Measurements from ENCODE around the gene SLAMF6. TPM values are rescaled to one million over a fixed set of nuclear protein-coding genes. Genes with fewer than 3 reads are reported as not detected.

The SLAMF6 gene
- total RNA-seq, 1 experiment from 2014 or later: not detected

- H3K27me3 ChIP-seq (replicated peaks; ENCODE audit: insufficient read depth, low read depth, low read length, poor library complexity): no peaks in the 10 kb centered on the region
- CTCF ChIA-PET: no interaction called here
- POLR2A ChIA-PET (ENCODE audit: low non-redundant PET): no interaction called here
- BruUV-seq (replicated peaks): no TSS peak
- intact Hi-C loops (cut with micrococcal nuclease; ENCODE audit: unreplicated experiment): no loop called here
- H3K36me3 ChIP-seq (ENCODE audit: insufficient read depth, low read length, poor library complexity, severe bottlenecking): no peaks in the 10 kb centered on the region
- no peak overlapping the region for H3K4me3 ChIP-seq (ENCODE audit: low read depth, low read length, poor library complexity, severe bottlenecking)
- H3K9me3 ChIP-seq (ENCODE audit: low read depth, low read length, poor library complexity, severe bottlenecking): peaks cover 12% of the 10 kb centered on the region
- H3K4me1 ChIP-seq (ENCODE audit: insufficient read depth, low read length, poor library complexity, severe bottlenecking): no peaks in the 10 kb centered on the region
- DNase-seq (ENCODE audit: low spot score): no peak
- H3K27ac ChIP-seq (ENCODE audit: low read depth, low read length, poor library complexity, severe bottlenecking): no peak overlapping the region
- TF ChIP-seq CTCF (conservative IDR thresholded peaks at IDR 0.05; ENCODE audit: low read depth, low read length) (no peak), EZH2 (IDR thresholded peaks at IDR 0.05; ENCODE audit: borderline replicate concordance, low read depth, low read length, poor library complexity, severe bottlenecking) (no peak)
Observed at GRCh38 chr1:160496334-160496733, 26.7 kb downstream of the SLAMF6 start.

- DNase-seq (ENCODE audit: low spot score): peak; percentile 16
- BruUV-seq (replicated peaks): no TSS peak
- intact Hi-C loops (cut with micrococcal nuclease; ENCODE audit: unreplicated experiment): no loop called here
Observed at GRCh38 chr1:160494620-160495019, 28.4 kb downstream of the SLAMF6 start.

GRCh38 chr1:160492617-160493016, 30.4 kb downstream of the SLAMF6 start:
- POLR2A ChIA-PET (ENCODE audit: low non-redundant PET): no interaction called here
- Histone ChIP-seq H3K27me3 (replicated peaks; ENCODE audit: insufficient read depth, low read depth, low read length, poor library complexity) (no peaks in the 10 kb centered on the region), H3K4me3 (ENCODE audit: low read depth, low read length, poor library complexity, severe bottlenecking) (no peak overlapping the region), H3K27ac (ENCODE audit: low read depth, low read length, poor library complexity, severe bottlenecking) (no peak overlapping the region), H3K36me3 (ENCODE audit: insufficient read depth, low read length, poor library complexity, severe bottlenecking) (no peaks in the 10 kb centered on the region), H3K9me3 (ENCODE audit: low read depth, low read length, poor library complexity, severe bottlenecking) (no peaks in the 10 kb centered on the region), H3K4me1 (ENCODE audit: insufficient read depth, low read length, poor library complexity, severe bottlenecking) (no peaks in the 10 kb centered on the region)
- TF ChIP-seq EZH2 (IDR thresholded peaks at IDR 0.05; ENCODE audit: borderline replicate concordance, low read depth, low read length, poor library complexity, severe bottlenecking) (no peak), CTCF (conservative IDR thresholded peaks at IDR 0.05; ENCODE audit: low read depth, low read length) (no peak)
- DNase-seq (ENCODE audit: low spot score): no peak
- BruUV-seq (replicated peaks): no TSS peak
- CTCF ChIA-PET: no interaction called here
- intact Hi-C loops (cut with micrococcal nuclease; ENCODE audit: unreplicated experiment): no loop called here

More at GRCh38 chr1:160494620-160495019, 28.4 kb downstream of the SLAMF6 start:
- Histone ChIP-seq H3K27me3 (replicated peaks; ENCODE audit: insufficient read depth, low read depth, low read length, poor library complexity) (no peaks in the 10 kb centered on the region), H3K27ac (ENCODE audit: low read depth, low read length, poor library complexity, severe bottlenecking) (no peak overlapping the region), H3K9me3 (ENCODE audit: low read depth, low read length, poor library complexity, severe bottlenecking) (peaks cover 12% of the 10 kb centered on the region), H3K4me3 (ENCODE audit: low read depth, low read length, poor library complexity, severe bottlenecking) (no peak overlapping the region), H3K4me1 (ENCODE audit: insufficient read depth, low read length, poor library complexity, severe bottlenecking) (no peaks in the 10 kb centered on the region), H3K36me3 (ENCODE audit: insufficient read depth, low read length, poor library complexity, severe bottlenecking) (no peaks in the 10 kb centered on the region)
- CTCF ChIA-PET: no interaction called here
- peak; percentile 44 for TF ChIP-seq CTCF (conservative IDR thresholded peaks at IDR 0.05; ENCODE audit: low read depth, low read length)
- TF ChIP-seq EZH2 (IDR thresholded peaks at IDR 0.05; ENCODE audit: borderline replicate concordance, low read depth, low read length, poor library complexity, severe bottlenecking): no peak
- POLR2A ChIA-PET (ENCODE audit: low non-redundant PET): no interaction called here
